Thoracic aorta (tissue), 2 donors: ENCODE measurements around the gene CYRIA. TPM values are rescaled to one million over a fixed set of nuclear protein-coding genes. Genes with fewer than 3 reads are reported as not detected.

Experiments used
- ATAC-seq: fragments of 150-250 bp; one replicate; pipeline ENCODE4 v1.8.0; 2017; ENCODE audit warnings: low read depth; ENCODE audit not compliant: insufficient number of reproducible peaks, low FRiP score
- DNase-seq: peaks from one replicate; pipeline ENCODE4 v3.0.0-alpha.2; 2020; ENCODE audit warnings: low spot score
- H3K27ac ChIP-seq, 2 donors: fragments of 200-600 bp; sonication (generic); 1 replicate in 1 of 2; 2 replicates in 1 of 2; pipeline ENCODE4 v1.5.1; 2016; ENCODE audit warnings: mild to moderate bottlenecking in 2 of 2, moderate library complexity in 2 of 2
- H3K27me3 ChIP-seq: fragments of 200-600 bp; sonication (generic); replicated peaks from 2 replicates; pipeline ENCODE4 v1.6.0; 2016; ENCODE audit warnings: mild to moderate bottlenecking; ENCODE audit not compliant: insufficient read depth
- H3K36me3 ChIP-seq: fragments of 200-600 bp; sonication (generic); one replicate; pipeline ENCODE4 v1.5.1; 2016
- H3K4me1 ChIP-seq, 2 donors: fragments of 200-600 bp; sonication (generic); 1 replicate in 1 of 2; 2 replicates in 1 of 2; pipeline versions ENCODE4 v1.5.1 to v1.6.0; 2016; ENCODE audit warnings: low read depth in 2 of 2, mild to moderate bottlenecking in 1 of 2; ENCODE audit not compliant: control insufficient read depth in 1 of 2
- H3K4me3 ChIP-seq: fragments of 200-600 bp; sonication (generic); 2 replicates; pipeline ENCODE4 v1.5.1; 2016; ENCODE audit warnings: mild to moderate bottlenecking
- H3K9me3 ChIP-seq: fragments of 200-600 bp; sonication (generic); 2 replicates; pipeline ENCODE4 v1.5.1; 2016
- total RNA-seq, 2 donors: library from RNA; depleted of rRNA; stranded (reverse); fragments of >200 nt; gene quantifications; one replicate each; pipeline versions ENCODE4 v1.1.0 to v1.2.3, GENCODE V29; 2016
- TF ChIP-seq, protein P1 (sequence below): fragments of 200-600 bp; sonication (generic); IDR thresholded peaks from one replicate; pipeline ENCODE4 v1.5.1; 2019; ENCODE audit warnings: antibody characterized with exemption

The CYRIA gene
- total RNA-seq, 2 donors from 2014 or later, result 5.6 to 12.5 TPM

DNA sequence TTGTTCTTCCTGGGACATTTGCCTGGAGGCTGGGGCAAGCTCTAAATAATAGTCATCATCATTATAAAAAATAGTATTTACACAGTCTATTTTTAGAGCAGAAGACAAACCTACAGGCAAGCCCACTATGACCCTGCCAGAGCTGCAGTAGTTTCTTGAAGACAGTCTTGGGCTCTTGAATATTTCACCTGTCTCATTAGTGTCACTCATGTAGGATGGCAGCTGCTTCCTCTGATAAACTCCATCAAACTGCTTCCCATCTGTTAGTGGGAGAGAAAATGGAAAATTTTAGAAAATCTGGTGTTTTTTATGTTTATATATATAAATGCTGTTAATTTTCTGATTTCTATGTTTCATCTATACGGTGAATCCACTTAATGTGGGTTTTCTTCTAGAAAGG lies 8.5 kb upstream of the CYRIA start:
- H3K27me3 ChIP-seq, result no peaks in the 10 kb centered on the region
- no peaks in the 10 kb centered on the region for H3K36me3 ChIP-seq
- TF ChIP-seq, protein P1, sequence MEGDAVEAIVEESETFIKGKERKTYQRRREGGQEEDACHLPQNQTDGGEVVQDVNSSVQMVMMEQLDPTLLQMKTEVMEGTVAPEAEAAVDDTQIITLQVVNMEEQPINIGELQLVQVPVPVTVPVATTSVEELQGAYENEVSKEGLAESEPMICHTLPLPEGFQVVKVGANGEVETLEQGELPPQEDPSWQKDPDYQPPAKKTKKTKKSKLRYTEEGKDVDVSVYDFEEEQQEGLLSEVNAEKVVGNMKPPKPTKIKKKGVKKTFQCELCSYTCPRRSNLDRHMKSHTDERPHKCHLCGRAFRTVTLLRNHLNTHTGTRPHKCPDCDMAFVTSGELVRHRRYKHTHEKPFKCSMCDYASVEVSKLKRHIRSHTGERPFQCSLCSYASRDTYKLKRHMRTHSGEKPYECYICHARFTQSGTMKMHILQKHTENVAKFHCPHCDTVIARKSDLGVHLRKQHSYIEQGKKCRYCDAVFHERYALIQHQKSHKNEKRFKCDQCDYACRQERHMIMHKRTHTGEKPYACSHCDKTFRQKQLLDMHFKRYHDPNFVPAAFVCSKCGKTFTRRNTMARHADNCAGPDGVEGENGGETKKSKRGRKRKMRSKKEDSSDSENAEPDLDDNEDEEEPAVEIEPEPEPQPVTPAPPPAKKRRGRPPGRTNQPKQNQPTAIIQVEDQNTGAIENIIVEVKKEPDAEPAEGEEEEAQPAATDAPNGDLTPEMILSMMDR, result no peak
- no peak for DNase-seq
- no peak overlapping the region for H3K4me3 ChIP-seq
- H3K9me3 ChIP-seq, result peaks cover 8% of the 10 kb centered on the region
- H3K27ac ChIP-seq, result no peak overlapping the region
- no peaks in the 10 kb centered on the region for H3K4me1 ChIP-seq
- no peak for ATAC-seq

DNA sequence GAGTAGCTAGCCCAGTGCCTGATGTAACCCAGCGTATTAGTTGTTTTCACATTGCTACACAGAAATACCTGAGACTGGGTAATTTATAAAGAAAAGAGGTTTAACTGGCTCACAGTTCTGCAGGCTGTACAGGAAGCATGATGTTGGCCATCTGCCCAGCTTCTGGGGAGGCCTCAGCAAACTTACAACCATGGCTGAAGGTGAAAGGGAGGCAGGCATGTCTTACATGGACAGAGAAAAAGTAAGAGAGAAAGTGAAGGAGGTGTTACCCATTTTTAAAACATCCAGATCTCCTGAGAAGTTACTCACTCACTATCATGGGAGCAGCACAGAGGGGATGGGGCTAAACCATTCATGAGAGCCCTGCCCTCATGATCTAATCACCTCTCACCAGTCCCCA lies 6.1 kb upstream of the CYRIA start:
- H3K9me3 ChIP-seq, result no peaks in the 10 kb centered on the region
- TF ChIP-seq, protein P1, result no peak
- no peak overlapping the region for H3K4me3 ChIP-seq
- H3K27ac ChIP-seq, result no peak overlapping the region
- no peak for DNase-seq
- ATAC-seq, result no peak
- no peaks in the 10 kb centered on the region for H3K36me3 ChIP-seq
- H3K4me1 ChIP-seq, result peaks cover 0 to under 1% of the 10 kb centered on the region in 2 donors
- H3K27me3 ChIP-seq, result no peaks in the 10 kb centered on the region

DNA sequence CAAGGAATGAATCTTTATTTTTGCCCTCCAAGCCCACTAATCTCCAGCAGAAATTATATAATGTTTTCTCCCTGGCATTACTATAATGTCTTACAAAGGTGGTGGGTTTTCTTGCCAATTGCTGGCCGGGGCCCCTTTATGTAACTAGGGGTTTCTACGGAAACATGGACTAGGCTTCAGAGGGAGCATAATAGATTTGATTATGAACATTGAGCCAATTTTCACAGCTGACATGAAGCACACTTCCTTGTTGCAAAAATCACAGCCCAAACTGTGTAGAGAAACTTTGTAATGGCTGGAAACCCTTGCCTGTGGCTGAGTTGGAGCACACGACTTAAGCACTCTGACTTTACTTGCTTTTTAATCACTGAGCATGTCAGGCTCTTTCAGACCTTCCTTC lies 3.8 kb upstream of the CYRIA start:
- Histone ChIP-seq H3K9me3 (no peaks in the 10 kb centered on the region), H3K4me1 (peaks cover 12 to 17% of the 10 kb centered on the region in 2 donors), H3K36me3 (no peaks in the 10 kb centered on the region), H3K27ac (no peak overlapping the region), H3K4me3 (no peak overlapping the region), H3K27me3 (no peaks in the 10 kb centered on the region)
- TF ChIP-seq, protein P1, result no peak
- DNase-seq (no peak), ATAC-seq (no peak)

DNA sequence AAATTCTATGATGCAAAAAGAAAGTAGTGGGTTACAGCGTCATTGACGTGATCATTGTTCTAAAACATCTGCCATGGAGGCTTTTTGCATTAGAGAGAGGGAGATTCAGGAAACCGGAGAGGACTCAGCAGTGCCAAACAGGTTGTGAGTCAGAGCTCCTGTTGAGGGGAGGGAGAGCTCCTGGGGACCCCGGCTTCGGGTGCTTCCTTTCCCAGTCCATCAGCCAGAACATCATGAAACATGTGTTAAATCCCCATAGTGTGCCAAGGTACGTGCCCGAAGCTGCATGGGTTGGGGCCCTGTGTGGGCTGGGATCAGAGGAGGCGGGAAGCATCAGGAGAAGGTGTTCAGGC lies 791 bp upstream of the CYRIA start:
- no peak overlapping the region for H3K27ac ChIP-seq
- DNase-seq (no peak), ATAC-seq (no peak)
- no peaks in the 10 kb centered on the region for H3K27me3 ChIP-seq
- peak overlapping the region; percentile 78 for H3K4me3 ChIP-seq
- TF ChIP-seq, protein P1, result no peak
- H3K4me1 ChIP-seq, result peaks cover 12 to 26% of the 10 kb centered on the region in 2 donors
- no peaks in the 10 kb centered on the region for H3K36me3 ChIP-seq
- H3K9me3 ChIP-seq, result no peaks in the 10 kb centered on the region

DNA sequence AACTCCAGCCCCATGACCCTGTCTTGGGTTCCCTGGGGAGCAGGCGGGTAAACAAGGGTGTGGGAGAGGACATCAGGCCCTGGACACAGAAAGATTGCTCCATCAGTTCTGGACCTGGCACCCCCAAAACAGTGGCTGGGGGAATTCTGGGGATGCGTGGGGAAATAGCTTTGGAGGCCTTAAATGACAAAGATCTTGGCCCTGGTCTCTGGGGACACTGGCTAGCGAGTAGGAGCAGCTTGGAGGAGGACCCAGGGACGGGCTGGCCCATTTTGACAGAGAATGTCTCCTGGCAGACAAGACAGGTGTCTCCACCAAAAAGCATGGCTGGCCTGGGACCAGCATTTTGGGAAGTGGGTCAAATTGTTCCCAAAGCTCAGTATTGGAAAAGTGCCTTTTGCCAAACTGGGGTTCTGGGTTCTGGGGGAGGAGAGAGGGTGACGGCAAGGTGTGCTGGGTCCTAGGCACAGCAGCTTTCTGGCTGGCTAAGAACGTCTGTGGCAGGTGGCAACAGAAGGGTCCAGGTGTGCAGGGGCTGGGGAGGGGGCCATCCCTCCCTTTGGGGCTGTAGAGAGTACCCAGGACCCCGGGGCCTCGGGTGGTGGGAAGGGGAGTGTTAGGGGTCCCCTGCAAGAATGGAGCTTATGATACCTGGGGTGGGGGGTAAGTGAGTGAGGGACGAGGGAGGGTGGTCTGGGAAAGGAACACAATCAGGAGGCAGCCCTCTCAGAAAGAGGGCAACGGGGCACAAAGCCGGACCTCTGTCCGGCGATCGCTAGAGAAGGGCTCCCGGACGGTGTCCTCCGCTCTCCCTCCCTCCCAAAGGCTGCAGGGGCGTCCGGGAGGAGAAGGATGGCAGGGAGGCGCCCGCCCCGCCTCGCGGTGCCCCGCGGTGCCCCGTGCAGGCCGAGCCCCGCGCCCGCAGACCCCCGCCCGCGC lies 556 bp downstream of the CYRIA start:
- H3K27me3 ChIP-seq, result no peaks in the 10 kb centered on the region
- TF ChIP-seq, protein P1, result no peak
- peaks cover 12 to 26% of the 10 kb centered on the region in 2 donors for H3K4me1 ChIP-seq
- no peaks in the 10 kb centered on the region for H3K9me3 ChIP-seq
- no peaks in the 10 kb centered on the region for H3K36me3 ChIP-seq
- DNase-seq, result no peak
- H3K4me3 ChIP-seq, result peak overlapping the region; percentile 85
- ATAC-seq, result peak; percentile 4
- peak overlapping the region; percentile 39 to 76 for H3K27ac ChIP-seq
